Activated gamma-delta T cell treated with anti-CD3 and anti-CD28 coated beads, Interleukin-2, amount 50 U/mL, for 16 hours (primary cell): ENCODE measurements around the gene CHST3.

Experiments used
- DNase-seq: peaks from one replicate; pipeline ENCODE4 v3.0.0-alpha.2; 2020; ENCODE audit warnings: low read depth

The CHST3 gene

GRCh38 chr10:72010234-72010973 is 46.2 kb downstream of the CHST3 start:
- no peak for DNase-seq

DNA sequence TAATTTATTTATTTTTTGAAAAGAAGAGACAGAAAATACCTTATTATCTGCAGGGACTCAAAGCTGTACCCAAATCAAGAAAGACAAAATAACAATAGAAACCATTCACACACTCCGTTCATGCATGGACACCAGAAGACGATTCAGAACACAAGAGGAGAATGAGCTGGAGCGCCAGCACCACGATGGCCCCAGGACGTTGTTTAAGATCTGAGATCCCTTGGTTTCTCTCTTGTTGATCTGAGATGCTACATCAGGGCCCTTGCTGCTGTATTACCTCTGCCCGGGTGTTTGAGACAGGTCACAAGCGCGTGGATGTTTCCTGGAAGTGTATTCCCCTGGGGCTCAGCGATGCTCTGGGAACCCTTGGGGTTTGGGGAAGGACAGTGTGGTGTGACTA is 46.8 kb downstream of the CHST3 start:
- no peak for DNase-seq

GRCh38 chr10:72011468-72011867 is 47.3 kb downstream of the CHST3 start:
- DNase-seq: no peak

DNA sequence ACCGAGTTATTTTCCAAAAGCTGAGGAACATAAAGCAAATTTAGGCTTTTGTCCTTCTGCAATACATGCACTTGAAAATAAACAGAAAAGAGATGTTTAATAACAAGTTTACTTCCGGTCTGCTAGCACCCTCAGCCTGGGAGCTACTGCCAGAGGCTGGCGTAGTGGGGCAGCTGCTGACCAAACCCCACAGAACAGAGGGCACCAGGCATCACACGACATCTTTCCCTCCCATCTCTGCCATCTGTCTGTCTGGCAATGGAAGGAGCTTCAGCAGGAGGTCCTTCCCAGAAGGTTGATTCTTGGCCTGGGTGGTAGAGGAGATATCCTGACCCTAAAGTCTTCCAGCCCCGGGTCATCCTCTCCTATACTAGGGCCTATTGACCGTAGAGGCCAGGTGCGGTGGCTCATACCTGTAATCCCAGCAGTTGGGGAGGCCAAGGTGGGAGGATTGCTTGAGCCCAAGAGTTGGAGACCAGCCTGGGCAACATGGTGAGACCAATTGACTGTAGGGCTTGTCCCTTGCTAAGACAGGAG is 47.8 kb downstream of the CHST3 start:
- no peak for DNase-seq

- no peak for DNase-seq
These were observed 48.6 kb downstream of the CHST3 start for GRCh38 chr10:72012796-72013195.

- DNase-seq: no peak
These were observed 49.2 kb downstream of the CHST3 start for GRCh38 chr10:72013202-72013945.

DNA sequence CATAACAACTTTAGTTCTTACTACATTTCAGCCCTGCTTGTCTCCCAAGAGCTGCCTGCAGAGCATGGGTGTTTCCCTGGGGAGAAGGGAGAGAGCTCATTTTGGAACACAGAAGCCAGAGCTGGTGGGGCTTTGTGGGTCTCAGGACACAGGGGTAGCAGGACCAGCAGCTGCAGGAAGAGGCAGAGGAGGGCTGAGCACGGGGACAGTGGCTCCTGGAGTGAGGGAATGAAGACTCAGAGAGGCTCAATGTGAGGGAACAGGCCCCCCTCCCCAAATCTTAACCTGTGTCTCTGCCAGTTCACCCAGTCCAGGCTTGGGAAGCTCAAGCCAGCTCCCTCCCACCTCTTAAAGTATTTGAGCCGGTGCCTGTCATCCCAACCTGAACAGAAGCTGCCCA is 50.0 kb downstream of the CHST3 start:
- DNase-seq: no peak

DNA sequence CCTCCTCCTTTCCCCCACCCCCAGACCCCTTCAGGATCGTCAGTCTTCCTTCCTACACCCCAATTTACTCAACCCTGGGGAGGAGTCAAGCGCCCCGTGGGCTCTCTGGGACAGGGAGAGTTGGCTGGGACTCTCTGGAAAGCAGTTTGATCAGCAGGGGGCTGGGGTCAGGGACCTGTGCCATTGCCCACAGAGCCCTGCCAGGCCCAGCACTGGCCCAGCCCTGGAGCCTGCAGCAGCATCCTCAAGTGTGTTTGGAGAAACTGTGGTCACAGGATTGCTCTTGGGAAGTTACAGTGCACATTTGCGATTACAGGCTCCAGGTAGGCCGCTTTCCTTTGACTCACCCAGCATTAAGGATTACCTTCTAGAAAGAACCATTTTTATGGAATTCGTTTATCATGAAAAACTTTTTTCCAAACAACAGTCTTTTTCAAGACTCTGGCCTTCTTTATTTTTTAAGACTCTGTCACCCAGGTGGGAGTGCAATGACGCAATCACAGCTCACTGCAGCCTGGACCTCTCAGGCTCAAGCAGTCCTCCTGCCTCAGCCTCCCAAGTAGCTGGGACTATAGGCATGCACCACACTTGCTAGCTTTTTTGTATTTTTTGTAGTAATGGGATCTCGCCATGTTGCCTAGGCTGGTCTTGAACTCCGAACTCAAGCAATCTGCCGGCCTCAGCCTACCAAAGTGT is 50.7 kb downstream of the CHST3 start:
- no peak for DNase-seq

- no peak for DNase-seq
These were observed 51.6 kb downstream of the CHST3 start for GRCh38 chr10:72015841-72016240.

DNA sequence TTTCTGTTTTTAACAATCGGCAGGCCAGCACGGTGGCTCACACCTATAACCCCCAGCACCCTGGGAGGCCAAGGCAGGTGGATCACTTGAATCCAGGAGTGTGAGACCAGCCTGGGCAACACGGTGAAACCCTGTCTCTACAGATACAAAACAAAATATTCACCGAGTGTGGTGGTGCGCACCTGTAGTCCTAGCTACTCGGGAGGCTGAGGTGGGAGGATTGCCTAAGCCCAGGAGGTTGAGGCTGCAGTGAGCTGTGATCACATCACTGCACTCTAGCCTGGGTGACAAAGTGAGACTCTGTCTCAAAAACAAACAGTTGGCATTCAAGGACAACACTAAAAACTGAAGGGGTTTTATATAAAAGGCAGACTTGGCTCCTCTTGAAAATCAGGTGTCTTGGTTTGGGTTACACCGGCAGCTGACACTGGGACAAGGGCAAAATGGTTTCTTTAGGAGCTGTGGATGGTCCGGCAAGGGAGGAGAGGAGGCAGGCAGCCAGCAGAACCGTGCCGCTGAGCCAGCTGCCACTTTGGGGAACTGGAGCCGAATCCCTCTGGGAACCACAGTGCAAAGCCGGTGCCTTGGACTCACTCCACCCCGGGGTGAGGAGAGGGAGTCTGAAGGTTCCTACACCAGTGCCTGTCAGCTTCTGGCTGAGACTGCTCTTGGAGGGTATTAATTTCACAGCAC is 52.6 kb downstream of the CHST3 start:
- no peak for DNase-seq

DNA sequence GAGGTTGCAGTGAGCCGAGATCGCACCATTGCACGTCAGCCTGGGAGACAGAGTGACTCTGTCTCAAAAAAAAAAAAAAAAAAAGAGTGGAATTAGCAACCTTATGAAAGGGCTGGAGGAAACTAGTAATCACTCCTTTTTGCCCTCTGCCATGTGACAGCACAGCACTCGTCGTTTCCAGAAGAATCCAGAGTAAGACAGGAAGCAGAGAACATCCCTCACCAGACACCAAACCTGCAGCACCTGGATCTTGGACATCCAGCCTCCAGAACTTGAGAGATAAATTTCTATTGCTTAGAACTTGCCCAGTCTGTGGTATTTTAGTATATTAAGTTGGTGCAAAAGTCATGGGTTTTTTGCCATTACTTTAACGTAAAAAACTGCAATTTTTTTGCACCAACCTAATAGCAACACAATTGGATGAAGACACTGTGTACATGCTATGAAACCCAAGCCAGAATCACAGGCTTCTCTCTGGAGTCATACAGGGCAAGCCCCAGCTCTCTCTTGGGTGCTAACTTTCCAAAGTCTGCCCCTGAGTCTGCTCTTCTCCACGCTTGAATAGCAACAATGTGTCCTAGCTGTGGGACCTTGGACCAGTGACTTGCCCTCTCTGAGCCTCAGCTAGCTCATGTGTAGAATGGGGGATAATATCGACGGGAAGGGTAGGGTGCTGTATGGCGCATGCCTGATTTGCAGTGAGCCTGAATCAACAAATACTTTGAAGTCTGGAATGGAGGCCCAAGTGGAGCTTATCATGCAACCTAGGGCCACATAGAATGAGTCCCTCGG is 55.1 kb downstream of the CHST3 start:
- no peak for DNase-seq

DNA sequence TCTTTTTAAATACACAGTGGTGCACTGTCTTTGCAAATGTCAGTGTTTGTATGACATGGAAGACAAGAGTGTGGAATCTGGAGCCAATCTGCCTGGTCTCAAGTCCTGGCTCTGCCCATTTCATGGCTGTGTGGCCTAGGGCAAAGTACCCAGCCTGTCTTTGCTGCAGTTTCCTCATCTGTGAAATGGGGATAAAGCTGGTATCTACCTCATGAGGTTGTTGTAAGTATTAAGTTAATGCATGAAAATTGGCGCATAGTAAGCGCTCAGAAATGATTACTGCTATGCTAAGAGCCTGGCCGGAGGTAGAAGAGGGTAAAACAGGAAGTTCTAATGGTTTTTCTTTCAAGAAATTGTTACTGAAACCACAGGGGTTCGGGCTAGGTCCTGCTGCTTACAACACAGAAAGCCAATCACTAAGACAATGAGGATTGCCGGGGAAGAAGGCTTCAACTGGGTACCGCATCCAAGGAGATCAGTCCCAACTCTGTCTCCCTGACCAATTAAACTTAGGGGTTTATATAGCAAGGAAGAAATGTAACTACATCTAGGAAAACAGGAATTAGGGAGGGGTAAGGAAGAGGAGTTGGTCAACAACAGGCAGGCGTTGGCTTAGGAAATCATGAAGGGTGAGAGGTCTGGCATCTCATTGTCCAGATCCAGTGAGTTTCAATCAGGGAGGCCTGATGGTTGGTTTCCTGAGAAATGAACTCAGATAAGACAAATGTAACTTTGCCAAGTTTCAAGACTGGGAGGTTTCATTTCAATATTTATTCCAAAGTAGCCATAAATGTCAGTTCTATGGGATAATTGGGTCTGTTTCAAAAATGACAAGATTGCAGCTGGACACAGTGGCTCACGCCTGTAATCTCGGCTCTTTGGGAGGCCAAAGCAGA is 57.0 kb downstream of the CHST3 start:
- DNase-seq: no peak

- no peak for DNase-seq
These were observed 58.0 kb downstream of the CHST3 start for GRCh38 chr10:72022228-72022627.

DNA sequence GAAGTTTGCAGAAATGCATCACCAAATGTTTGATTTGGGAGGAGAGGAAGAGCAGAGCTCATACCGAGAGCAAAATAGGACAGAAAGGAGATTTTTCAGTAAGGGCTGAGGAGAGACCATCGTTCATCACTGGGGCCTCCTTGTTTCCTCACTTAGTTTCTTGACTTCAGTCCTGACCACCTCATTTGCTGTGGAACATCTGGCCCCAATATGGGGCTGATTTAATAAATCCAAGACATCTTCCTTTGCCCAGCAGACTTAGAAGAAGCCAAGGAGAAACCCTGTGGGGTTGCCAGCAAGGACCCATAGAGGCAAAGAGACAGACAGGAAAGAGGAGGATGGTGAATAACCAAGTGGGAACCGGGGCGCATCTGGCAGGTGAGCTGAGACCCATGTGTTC is 60.4 kb downstream of the CHST3 start:
- no peak for DNase-seq

- no peak for DNase-seq
These were observed 61.2 kb downstream of the CHST3 start for GRCh38 chr10:72025400-72025799.

DNA sequence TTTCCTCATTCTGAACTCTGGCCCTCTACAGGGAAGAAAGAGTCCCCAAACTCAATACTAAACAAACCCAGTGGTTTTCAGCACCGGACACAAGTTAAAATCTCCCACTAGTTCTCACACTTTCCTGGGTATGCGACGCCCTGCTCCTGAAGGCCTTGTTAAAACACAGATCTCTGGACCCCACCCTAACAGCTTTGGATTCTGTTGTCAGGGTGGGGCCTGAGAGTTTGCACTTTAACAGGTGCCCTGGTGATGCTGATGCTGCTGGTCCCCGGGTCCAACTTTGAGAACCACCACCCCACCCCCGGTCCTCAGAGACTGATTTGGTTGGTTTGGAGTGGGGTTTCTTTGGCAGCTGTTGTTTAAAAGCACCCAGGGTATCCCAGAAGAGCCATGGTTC is 61.6 kb downstream of the CHST3 start:
- no peak for DNase-seq

- DNase-seq: no peak
These were observed 62.3 kb downstream of the CHST3 start for GRCh38 chr10:72026278-72027111.

GRCh38 chr10:72027498-72027897 is 63.3 kb downstream of the CHST3 start:
- no peak for DNase-seq

DNA sequence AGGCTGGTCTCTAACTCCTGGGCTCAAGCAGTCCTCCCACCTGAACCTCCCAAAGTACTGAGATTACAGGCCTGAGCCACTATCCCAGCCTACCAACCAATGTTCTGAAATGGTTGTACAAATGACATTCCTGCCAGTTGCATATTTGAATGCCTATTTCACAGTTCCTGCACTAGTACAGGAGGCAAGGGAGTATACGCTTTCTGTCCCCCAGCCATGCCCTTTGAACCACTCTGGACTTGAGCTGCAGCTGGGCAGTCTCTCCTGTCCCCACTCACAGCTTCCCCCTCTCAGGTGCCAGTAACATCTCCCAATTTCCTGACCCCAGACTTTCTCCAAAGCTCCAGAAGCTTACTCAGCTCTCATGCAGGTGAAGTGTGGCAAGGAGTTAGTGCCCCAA is 65.2 kb downstream of the CHST3 start:
- no peak for DNase-seq
